ENCODE results near the gene PRPS1. TPM values are rescaled to one million over a fixed set of nuclear protein-coding genes. Genes with fewer than 3 reads are reported as not detected.

The PRPS1 gene
- total RNA-seq, 2 experiments from 2014 or later: 57.1 to 80.0 TPM

- Histone ChIP-seq H3K9me3 (ENCODE audit: low read length) (no peaks in the 10 kb centered on the region), H4K20me1 (ENCODE audit: insufficient read depth, low read length) (no peaks in the 10 kb centered on the region), H3K4me2 (ENCODE audit: low read length) (no peak overlapping the region), H3K4me1 (ENCODE audit: insufficient read depth, low read length, poor library complexity, severe bottlenecking) (no peaks in the 10 kb centered on the region), H2AFZ (ENCODE audit: low read length) (no peak overlapping the region), H3K4me3 (ENCODE audit: low read depth, low read length, poor library complexity, severe bottlenecking) (no peak overlapping the region), H3K9me2 (ENCODE audit: insufficient read depth, low read length) (no peaks in the 10 kb centered on the region), H3K36me3 (ENCODE audit: insufficient read depth, low read length) (peaks cover 65% of the 10 kb centered on the region), H3K79me2 (ENCODE audit: insufficient read depth, low read depth, low read length) (no peaks in the 10 kb centered on the region), H3K27ac (ENCODE audit: low read depth, low read length, poor library complexity, severe bottlenecking) (no peak overlapping the region)
- no TSS peak for BruUV-seq (replicated peaks)
- ChIA-PET CTCF (ENCODE audit: unreplicated experiment) (no interaction called here), POLR2A (interaction anchor here (0.6 kb wide), 1 partner anchor 175 kb away, joined by 4 read pairs; no protein-coding TSS in a partner anchor)
- DNase-seq (ENCODE audit: low spot score): no peak
- TF ChIP-seq EZH2phosphoT487 (IDR thresholded peaks at IDR 0.05; ENCODE audit: borderline replicate concordance, low read depth, low read length) (no peak), CTCF (conservative IDR thresholded peaks at IDR 0.05; ENCODE audit: low read length) (no peak)
- intact Hi-C loops (cut with micrococcal nuclease; ENCODE audit: unreplicated experiment): no loop called here
Measured at GRCh38 chrX:107648332-107648731, 20.0 kb downstream of the PRPS1 start.

- Histone ChIP-seq H4K20me1 (ENCODE audit: insufficient read depth, low read length) (no peaks in the 10 kb centered on the region), H3K36me3 (ENCODE audit: insufficient read depth, low read length) (peaks cover 15% of the 10 kb centered on the region), H3K27ac (ENCODE audit: low read depth, low read length, poor library complexity, severe bottlenecking) (no peak overlapping the region), H3K4me3 (ENCODE audit: low read depth, low read length, poor library complexity, severe bottlenecking) (no peak overlapping the region), H3K4me1 (ENCODE audit: insufficient read depth, low read length, poor library complexity, severe bottlenecking) (peaks cover 7% of the 10 kb centered on the region), H3K9me2 (ENCODE audit: insufficient read depth, low read length) (no peaks in the 10 kb centered on the region), H3K4me2 (ENCODE audit: low read length) (no peak overlapping the region), H3K79me2 (ENCODE audit: insufficient read depth, low read depth, low read length) (no peaks in the 10 kb centered on the region), H2AFZ (ENCODE audit: low read length) (no peak overlapping the region), H3K9me3 (ENCODE audit: low read length) (no peaks in the 10 kb centered on the region)
- TF ChIP-seq CTCF (conservative IDR thresholded peaks at IDR 0.05; ENCODE audit: low read length) (no peak), EZH2phosphoT487 (IDR thresholded peaks at IDR 0.05; ENCODE audit: borderline replicate concordance, low read depth, low read length) (no peak)
- DNase-seq (ENCODE audit: low spot score): no peak
- POLR2A ChIA-PET: interaction anchor here (0.6 to 0.8 kb wide), 3 partner anchors 47 to 178 kb away, joined by 3 read pairs; no protein-coding TSS in a partner anchor
- intact Hi-C loops (cut with micrococcal nuclease; ENCODE audit: unreplicated experiment): loop anchor here (10.0 kb wide), 2 partner anchors 630 to 660 kb away; no protein-coding TSS in a partner anchor
- BruUV-seq (replicated peaks): no TSS peak
- CTCF ChIA-PET (ENCODE audit: unreplicated experiment): interaction anchor here (0.6 to 1.9 kb wide), 2 partner anchors 26 to 36 kb away, joined by 4 to 5 read pairs; partner anchors contain the start of gene PRPS1
Measured at GRCh38 chrX:107654566-107654871, 26.2 kb downstream of the PRPS1 start.
